Cardiac fibroblast (primary cell): ENCODE results near the gene MACO1.

ENCODE experiments used
- DNase-seq, 2 donors: peaks; one replicate each; pipeline versions ENCODE4 v3.0.0 to v3.0.0-alpha.2; 2010; ENCODE audit warnings: low read depth in 2 of 2
- H3K4me3 ChIP-seq, 2 donors: replicated peaks in 1 of 2; 1 replicate in 1 of 2; 2 replicates in 1 of 2; pipeline ENCODE4 v1.5.1; 2011; ENCODE audit warnings: low read depth in 2 of 2, low read length in 2 of 2, mild to moderate bottlenecking in 2 of 2, moderate library complexity in 1 of 2
- TF ChIP-seq, protein P1 (sequence below): IDR thresholded peaks from one replicate; pipeline ENCODE4 v1.5.1; 2011; ENCODE audit warnings: low read depth, mild to moderate bottlenecking, low read length, inconsistent platforms

MACO1 gene

GRCh38 chr1:25531082-25531461 lies 100.4 kb downstream of the MACO1 start:
- no peak for DNase-seq
- TF ChIP-seq, protein P1, sequence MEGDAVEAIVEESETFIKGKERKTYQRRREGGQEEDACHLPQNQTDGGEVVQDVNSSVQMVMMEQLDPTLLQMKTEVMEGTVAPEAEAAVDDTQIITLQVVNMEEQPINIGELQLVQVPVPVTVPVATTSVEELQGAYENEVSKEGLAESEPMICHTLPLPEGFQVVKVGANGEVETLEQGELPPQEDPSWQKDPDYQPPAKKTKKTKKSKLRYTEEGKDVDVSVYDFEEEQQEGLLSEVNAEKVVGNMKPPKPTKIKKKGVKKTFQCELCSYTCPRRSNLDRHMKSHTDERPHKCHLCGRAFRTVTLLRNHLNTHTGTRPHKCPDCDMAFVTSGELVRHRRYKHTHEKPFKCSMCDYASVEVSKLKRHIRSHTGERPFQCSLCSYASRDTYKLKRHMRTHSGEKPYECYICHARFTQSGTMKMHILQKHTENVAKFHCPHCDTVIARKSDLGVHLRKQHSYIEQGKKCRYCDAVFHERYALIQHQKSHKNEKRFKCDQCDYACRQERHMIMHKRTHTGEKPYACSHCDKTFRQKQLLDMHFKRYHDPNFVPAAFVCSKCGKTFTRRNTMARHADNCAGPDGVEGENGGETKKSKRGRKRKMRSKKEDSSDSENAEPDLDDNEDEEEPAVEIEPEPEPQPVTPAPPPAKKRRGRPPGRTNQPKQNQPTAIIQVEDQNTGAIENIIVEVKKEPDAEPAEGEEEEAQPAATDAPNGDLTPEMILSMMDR = no peak
- no peak overlapping the region for H3K4me3 ChIP-seq

GRCh38 chr1:25532970-25533369 lies 102.3 kb downstream of the MACO1 start:
- no peak overlapping the region for H3K4me3 ChIP-seq
- no peak for DNase-seq
- TF ChIP-seq, protein P1 = no peak

- no peak overlapping the region for H3K4me3 ChIP-seq
- DNase-seq = no peak
- TF ChIP-seq, protein P1 = no peak
These were observed 103.2 kb downstream of the MACO1 start for GRCh38 chr1:25533775-25534409.

- TF ChIP-seq, protein P1 = no peak
- no peak for DNase-seq
These were observed 103.7 kb downstream of the MACO1 start for GRCh38 chr1:25534410-25534788.

DNA sequence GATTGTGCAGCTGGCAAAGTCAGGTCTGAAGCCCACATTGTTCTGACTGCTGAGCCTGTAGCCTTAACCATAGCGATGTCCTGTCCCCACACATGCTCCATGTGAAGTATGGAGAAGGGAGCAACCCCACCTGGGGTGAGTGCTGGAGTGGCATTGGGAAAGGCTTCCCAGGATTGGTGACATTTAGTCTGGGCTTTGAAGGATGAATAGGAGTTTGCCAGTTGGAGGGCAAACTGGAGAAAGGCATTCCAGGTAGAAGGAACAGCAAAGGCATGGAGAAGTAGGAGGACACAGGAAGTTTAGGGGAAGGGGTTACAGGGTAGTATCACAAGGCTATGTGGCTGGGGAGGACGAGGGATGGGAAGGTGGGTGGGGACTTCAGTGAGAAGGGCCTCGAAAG lies 105.4 kb downstream of the MACO1 start:
- DNase-seq = no peak
- TF ChIP-seq, protein P1 = no peak
- H3K4me3 ChIP-seq = no peak overlapping the region

More at GRCh38 chr1:25534410-25534788, 103.7 kb downstream of the MACO1 start:
- no peak overlapping the region for H3K4me3 ChIP-seq

DNA sequence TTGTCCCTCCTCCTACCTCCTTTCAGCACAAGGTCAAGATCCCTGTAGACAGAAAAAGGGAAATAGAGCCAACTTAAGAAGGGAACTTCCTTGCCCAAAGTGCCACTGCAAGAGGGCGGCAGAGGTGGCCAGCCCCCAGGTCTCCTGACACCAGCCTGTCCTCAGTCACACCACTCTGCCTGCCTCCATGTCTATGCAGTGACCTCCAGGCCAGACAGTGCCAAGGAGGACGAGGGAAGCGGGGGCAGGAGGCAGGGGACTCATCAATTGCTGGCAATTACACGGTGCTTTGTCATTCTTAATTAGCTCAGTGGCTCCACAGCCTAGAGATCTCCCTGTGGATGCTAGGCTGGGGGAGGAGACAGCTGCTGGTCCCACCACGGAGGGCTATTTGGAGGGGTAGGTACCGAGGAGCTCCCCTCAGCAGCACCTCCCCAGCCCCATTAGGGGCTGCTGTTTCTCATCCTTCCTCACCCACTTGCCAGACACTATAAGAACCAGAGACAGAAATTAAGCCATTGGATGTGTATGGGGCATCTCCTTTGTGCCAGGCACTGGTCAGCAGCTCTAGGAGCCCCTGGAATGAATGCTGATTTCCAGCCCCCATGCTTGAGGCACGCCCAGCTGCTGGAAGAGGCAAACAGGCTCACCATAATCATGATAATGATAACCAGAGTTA lies 106.6 kb downstream of the MACO1 start:
- no peak overlapping the region for H3K4me3 ChIP-seq
- DNase-seq = no peak
- TF ChIP-seq, protein P1 = no peak
